GM10847 (cell line): ENCODE results near the gene PKD2L2.

Experiments
- POLR2A ChIP-seq: IDR thresholded peaks from 2 replicates; pipeline ENCODE4 v1.6.1; 2011; ENCODE audit not compliant: insufficient read length; ENCODE audit errors: extremely low read depth

The PKD2L2 gene

DNA sequence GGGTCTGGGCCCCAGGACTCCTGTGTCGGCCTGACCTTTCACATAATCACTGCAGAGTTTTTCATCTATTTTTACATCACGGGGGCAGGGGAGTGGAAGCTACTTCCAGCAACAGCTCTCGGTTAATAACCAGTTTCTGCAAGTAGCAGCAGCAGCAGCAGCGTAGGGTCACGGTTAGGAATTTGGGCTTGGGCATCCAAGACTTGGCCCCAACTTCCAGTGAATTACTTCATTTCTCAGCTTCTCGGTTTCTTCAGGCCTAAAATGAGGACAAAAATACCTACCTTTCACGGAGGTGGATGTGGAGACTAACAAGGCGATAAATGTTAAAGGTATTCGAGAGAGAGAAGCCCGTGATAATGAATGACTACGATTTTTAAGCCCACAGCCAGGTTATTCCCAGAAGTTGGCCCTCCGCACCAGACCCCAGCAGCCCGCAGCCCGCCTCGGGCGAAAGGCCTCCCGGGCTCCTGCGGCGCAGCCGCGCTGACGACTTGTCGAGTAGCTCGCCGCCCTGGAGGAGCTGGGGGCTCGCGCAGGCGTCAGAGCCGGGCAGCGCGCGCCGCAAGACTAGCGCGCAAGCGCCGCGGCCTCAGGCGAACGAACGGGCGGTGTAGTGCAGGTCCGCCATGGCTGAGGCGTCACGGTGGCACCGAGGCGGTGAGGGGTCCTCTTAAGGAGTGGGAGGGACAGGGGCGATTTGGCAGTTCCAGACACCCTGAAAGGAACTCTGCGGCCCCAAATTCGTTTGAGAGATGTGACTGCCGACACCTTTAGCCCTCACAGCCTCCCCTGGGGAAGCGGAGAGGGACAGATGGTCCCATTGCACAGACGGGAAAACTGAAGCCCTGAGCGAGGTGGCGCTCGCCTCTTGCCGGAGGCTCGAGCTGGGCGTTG lies at the start of gene PKD2L2:
PKD2L2 (plus strand) TSS at position 595 of the 897 bp plus-strand sequence; CDS start at position 630, 35 bp downstream.
- TF ChIP-seq POLR2A, result peak; percentile 95

DNA sequence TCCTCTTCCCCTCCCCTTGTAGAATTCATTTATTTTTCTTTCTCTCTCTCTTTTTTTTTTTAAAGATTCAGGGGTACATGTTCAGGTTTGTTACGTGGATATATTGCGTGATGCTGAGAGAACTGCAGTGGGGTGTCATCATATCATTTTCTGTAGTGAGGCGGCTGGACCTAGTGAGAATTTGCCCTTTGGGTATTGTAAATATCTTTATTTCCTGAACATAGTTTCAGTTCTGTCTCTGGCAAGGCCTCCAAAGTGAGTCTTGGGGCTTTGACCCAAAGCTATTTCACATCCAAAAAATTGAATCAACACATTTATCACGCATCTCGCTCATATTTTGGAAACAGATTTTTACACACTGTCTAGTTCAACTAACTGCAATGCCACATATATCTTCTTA lies 47.0 kb upstream of the PKD2L2 start:
- TF ChIP-seq POLR2A, result no peak

DNA sequence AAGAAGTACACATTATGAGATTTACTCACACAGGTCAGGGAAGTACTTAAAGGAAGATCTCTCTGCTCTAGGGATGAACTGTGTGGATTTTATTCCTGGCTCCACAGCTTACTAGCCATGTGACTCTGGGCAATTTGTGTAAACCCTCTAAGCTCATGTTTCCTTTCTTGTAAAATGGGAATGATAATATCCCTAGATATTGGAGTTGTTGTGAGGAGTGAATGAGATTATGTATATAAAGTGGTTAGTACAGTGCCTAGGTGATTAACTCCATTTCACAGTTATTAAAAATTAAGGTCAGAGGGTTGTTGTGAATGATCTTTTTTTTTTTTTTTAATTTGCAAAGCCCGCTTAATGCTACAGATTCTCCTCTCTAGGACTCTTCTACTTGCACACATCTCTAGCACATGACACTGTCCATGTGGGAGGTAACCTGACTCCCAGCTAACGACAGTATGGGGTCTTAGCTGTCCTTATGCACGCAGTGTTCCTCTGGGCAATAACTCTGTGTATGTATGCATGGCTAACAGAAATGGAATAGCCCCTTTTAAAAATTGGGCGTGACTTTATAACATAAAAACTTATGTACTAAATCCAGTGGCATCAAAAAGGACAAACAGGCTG lies 45.5 kb upstream of the PKD2L2 start:
- TF ChIP-seq POLR2A, result no peak

DNA sequence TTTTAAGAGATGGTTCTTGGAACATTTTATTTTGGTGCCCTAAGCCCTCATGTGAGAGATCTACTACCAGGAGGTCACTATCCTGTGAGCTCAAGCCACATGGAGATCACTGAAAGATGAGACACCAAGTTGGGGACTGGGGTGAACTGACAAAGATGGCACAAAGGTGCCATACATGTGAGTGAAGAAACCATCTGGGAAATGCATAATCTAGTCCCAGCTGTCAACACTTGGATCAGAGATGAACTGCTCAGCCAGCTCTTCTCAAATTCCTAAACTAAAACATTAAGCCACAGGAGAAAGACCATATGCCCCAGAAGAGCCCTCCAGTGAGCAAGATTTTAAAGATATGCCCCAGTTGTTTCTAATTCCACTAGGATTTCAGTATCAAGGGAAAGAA lies 43.8 kb upstream of the PKD2L2 start:
- no peak for TF ChIP-seq POLR2A

DNA sequence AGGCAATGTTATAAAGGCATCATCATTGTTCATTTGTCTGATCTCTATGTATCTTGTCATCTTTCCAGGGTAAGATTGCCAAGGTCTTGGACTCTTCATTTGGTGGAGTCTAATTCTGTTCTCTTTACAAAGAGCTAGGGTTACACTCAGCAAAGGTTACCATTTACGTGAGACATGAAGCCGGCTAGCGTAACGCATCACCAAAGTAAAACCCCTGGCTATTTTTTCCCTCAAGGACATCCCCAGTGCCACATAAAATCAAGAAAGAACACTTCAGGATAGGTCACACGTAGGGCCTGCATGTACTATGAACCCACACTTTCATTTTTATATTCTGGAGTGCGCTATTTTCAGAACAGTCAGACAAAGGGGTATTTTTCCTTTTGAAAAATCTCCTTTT lies 41.6 kb upstream of the PKD2L2 start:
- no peak for TF ChIP-seq POLR2A

DNA sequence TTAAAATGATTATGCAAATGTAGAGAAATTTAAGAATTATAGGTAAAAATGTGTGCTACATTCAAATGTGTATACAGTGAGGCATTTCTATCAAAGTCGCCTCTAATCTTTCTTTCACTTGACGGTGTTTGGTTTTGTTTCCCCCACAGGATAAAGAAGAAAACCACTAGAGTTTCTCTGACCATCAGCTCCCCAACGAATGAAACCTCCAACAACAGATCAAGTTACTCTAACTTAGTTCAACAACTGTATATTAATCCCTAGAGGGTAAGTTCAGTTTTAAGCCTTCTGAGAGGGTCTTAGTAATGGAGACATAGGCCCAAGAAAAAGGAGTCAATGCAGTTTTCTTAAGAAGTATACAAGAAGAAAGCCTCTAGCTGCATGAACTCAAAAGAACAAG lies 33.1 kb upstream of the PKD2L2 start:
- no peak for TF ChIP-seq POLR2A

DNA sequence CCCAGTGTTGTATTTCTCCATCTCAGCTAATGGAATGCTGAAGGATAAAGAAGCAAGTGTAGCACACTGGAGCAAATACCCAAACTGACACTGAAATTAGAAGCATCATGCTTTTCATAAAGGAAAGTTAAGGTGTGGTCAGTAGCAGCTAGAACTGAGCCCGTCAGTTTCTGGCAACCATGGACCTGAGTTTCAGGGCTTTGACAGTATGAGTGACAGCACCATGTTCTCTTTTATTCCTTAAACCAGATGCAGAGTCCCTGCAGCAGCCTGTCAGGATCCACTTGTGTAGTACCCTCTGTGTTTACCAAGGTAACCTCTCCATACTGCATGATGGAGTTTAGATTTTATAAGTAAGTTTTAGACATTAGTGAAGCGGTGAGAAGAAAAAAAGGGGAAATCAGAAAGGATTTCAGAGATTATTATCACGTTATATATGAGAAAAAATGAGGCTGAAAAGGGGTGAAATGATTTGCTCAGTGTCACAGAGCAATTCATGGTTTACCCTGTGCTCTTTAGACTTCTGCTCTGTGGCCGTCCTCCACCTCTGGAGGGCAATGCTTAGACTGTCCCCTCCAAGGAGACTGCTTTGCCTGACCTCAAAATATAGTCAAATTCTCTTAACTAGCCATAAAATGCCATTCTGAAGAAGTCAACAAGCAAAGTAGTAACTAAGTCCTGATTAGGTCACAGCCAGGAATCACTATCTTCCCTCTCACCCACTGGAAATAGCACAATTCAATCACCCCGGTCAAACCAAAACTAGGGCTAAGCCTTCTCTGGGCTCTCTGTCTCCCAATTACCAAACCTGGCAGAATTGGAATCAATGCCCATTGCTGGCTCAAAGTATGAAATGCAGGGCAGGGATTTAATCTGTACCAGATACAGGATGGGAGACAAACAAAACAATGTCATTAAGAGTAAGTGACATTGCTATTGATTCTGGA lies 32.1 kb upstream of the PKD2L2 start:
- TF ChIP-seq POLR2A, result no peak

DNA sequence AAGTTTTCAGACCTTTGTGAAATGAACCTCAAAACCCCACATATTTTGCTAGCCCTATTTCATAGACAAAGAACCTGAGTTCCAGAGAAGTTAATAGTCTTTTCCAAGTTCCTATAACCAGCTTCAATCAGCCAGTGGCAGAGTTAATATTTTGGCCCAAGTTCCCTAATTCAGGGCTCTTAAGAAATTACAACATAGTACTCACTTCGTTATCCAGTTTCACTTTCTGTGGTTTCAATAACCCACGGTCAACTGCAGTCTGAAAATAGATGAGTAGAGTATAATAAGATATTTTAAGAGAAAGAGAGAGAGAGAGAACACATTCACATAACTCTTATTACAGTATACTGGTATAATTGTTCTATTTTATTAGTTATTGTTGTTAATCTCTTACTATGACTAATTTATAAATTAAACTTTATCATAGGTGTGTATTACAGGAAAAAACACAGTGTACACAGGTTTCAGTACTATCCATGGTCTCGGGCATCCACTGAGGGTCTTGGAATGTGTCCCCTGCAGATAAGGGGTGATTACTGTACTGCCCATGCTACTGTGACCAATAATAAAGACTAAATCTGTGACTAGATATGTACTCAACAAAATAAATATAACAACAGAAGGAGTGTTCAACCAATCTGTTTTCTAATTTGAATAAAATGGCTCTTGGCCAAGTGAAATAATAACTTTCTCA lies 30.9 kb upstream of the PKD2L2 start:
- no peak for TF ChIP-seq POLR2A

DNA sequence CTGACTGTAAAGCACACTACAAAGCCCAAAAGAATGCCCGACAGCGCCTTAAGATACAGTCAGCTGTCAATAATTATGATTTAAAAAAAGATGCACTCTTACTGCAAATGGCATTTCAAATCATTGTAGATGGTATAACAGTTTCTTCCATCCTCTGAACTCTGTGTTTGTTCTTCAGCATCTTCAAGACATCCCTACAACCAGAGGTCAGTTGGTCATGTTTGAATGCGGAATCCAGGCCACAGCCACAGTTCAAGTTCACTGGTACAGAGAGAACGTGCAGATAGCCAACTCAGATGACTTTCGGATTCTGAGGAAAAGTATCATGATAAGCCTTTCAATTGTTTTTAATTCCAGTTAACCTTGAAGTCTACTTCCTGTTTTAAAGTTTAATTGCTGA lies 30.3 kb upstream of the PKD2L2 start:
- TF ChIP-seq POLR2A, result no peak

DNA sequence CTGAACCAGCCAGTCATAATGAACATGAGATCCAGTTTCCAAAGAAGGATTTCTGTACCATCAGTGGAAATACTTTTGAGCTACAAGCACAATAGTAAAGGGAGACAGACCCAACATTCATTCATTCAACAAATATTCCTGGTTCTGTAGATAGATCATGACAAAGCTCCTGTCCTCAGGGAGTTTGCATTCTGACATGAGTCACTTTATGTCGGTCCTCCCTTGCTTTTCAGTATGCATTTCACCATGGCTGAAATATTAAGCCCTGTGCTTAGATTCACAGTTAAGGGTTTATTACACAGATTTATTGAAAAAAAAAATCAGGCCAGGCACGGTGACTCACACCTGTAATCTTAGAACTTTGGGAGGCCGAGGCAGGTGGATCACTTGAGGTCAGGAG lies 27.0 kb upstream of the PKD2L2 start:
- no peak for TF ChIP-seq POLR2A

DNA sequence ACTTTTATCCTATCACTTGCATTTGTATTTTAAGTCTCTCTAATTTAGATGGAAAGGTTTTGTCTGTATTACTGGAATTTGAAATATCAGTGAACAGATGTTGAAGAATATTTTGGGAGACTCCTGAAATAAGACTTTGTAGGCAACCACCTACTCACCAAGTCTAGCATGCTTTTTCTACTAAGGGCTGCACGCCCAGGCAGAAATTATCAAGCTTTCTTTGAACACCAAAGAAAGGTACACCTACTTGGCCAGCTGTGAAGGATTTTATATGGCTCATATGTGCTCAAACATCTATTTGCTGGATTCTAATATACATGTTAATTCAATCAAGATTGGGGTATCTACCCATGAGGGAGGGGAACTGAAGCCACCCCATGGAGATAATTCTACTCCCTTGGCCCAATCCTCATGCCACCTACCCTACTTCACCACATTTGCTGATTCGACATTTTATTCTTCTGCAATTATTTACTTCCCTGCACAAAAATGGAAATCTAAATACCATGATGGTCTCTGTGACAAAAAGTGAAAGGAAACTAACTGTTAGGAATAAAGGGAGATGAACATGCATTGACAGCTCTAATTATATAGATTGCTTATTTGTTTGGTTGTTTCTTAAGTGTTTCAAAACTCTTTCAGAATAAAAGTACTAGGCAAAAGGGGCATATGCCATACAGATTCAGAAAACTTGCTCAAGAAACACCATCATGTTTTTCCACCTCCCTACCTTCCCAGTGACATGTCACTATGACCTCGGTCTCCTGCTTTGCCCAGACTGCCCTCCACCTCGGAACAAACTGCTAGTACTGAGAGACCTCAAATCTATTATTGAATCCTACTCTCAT lies 22.5 kb upstream of the PKD2L2 start:
- TF ChIP-seq POLR2A, result no peak

DNA sequence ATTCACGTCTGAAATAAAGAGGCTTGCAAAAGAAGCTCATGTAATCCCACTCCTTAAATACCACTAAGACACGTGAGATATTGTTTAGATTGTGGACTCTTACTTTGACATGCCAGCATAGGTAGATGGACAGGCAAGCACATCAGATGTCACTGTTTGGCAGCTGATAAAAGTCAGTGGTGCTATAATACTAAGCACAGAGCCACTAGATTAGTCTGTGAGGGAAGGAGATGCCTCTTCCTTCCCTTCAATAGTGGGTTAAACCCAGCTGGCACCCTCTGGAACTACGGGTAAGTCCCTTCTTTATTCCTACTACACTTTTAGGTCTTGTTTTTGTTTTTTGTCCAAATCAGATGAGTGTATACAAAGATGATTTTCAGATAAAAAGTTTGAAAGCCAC lies 21.6 kb upstream of the PKD2L2 start, which contains the start of gene MYOT:
MYOT (plus strand) TSS at position 197 of the 400 bp plus-strand sequence. CDS start 2,792 bp downstream, outside the sequence.
- TF ChIP-seq POLR2A, result no peak

DNA sequence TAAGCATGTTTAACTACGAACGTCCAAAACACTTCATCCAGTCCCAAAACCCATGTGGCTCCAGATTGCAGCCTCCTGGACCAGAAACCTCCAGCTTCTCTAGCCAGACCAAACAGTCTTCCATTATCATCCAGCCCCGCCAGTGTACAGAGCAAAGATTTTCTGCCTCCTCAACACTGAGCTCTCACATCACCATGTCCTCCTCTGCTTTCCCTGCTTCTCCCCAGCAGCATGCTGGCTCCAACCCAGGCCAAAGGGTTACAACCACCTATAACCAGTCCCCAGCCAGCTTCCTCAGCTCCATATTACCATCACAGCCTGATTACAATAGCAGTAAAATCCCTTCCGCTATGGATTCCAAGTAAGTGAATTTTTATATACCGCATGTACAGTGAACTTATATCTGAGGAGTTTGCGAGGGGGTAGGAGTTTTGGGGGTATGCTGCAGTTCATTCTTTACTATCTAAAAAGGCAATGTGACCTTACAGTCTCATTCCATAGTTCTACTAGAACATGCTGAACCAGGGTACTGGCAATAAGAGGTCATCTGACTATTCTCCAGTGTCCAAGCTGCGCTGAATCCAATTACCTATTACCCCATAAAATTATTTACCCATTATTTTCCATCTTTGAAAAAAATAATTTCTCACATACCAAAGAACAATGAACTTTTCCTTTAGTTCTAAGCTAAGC lies 18.5 kb upstream of the PKD2L2 start:
- no peak for TF ChIP-seq POLR2A
